Measurements from ENCODE around the gene SORT1.

- TF ChIP-seq CTCF (IDR thresholded peaks at IDR 0.05; ENCODE audit: low read depth, low read length) (peak; percentile 74), EZH2phosphoT487 (IDR thresholded peaks at IDR 0.05; ENCODE audit: low read depth) (no peak)
Measured at GRCh38 chr1:109277434-109278204, 120.1 kb downstream of the SORT1 start.
